GM10248 (cell line): ENCODE results near the gene TNFRSF13B.
"Not testable (repeated sequence)": the region's sequence is repeated elsewhere in the genome, so short reads cannot be mapped to it uniquely, and the experiment has no call there.

Experiments
- CTCF ChIA-PET: fragments of 300-600 bp; sonication (Branson Sonifier 250); formaldehyde crosslinking; extraction: SDS; loops from one replicate; lab custom pipeline; 2021; ENCODE audit warnings: antibody characterized with exemption; lab: Yijun Ruan, JAX
- POLR2A ChIA-PET: fragments of 350-650 bp; sonication (Branson Sonifier 250); formaldehyde crosslinking; extraction: SDS; loops from one replicate; lab custom pipeline; 2020; ENCODE audit warnings: antibody characterized with exemption; lab: Yijun Ruan, JAX
- DNase-seq: peaks from one replicate; pipeline ENCODE4 v3.0.0; 2012; ENCODE audit errors: extremely low spot score
- CTCF ChIP-seq: IDR thresholded peaks from 2 replicates; pipeline ENCODE4 v1.5.1; 2012; ENCODE audit warnings: mild to moderate bottlenecking, low read depth; ENCODE audit errors: extremely low read depth, missing control alignments, control extremely low read depth

Gene TNFRSF13B

DNA sequence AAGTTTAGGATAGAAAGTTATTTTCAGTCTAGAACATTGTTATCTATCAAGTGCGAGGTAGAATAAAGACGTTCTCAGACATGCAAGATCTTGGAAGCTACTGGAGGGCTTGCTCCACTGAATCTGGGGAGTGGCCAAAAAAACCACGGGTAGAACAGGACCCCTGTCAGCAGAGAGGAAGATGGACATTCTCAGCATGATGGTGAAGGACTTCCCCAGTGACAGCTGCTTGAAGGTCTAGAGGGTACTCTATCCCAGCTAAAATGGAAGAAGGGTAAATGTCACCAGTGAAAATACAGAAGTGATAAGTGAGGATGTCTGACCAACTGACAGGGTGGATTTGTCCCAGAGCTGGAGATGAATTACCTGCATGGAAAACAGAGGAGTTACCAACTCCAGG is 10.1 kb downstream of the TNFRSF13B start:
- ChIA-PET CTCF (interaction anchor here (0.8 to 1.9 kb wide), 4 partner anchors 9 to 18 kb away, joined by 3 to 8 read pairs (median 4); no protein-coding TSS in a partner anchor), POLR2A (interaction anchor here (0.7 kb wide), 1 partner anchor 721 kb away, joined by 3 read pairs; no protein-coding TSS in a partner anchor)
- no peak for TF ChIP-seq CTCF
- no peak for DNase-seq

GRCh38 chr17:16961022-16961421 is 10.9 kb downstream of the TNFRSF13B start:
- DNase-seq, POLR2A ChIA-PET: not testable (repeated sequence)
- CTCF ChIA-PET: interaction anchor here (1.8 kb wide), 1 partner anchor 14 kb away, joined by 6 read pairs; no protein-coding TSS in a partner anchor

DNA sequence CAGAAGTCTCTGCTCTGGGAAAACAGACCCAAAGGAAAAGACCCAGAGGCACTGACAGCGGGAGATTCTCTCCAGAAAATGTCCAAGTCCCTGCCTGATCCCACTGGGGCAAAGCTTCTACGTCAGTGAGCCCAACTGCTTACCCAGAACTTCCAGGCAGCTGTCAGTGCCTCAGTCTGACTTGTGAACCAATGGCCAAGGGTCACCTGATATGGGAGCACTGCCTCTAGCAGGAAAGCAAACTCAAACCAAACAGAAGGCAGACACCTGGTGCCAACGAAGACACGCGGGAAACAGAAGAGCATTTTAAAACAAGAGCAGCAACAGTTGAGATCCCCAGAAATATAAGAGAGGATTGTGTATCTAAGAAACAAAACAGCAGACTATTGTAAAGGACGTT is 16.9 kb downstream of the TNFRSF13B start:
- POLR2A ChIA-PET, DNase-seq: not testable (repeated sequence)
- CTCF ChIA-PET: interaction anchor here (1.5 to 1.7 kb wide), 3 partner anchors 10 to 22 kb away, joined by 3 to 5 read pairs (median 4); no protein-coding TSS in a partner anchor

GRCh38 chr17:16954521-16954920 is 17.4 kb downstream of the TNFRSF13B start:
- no peak for TF ChIP-seq CTCF
- DNase-seq: no peak
- POLR2A ChIA-PET: no interaction called here
- CTCF ChIA-PET: interaction anchor here (1.4 to 2.5 kb wide), 3 partner anchors 8 to 37 kb away, joined by 4 to 8 read pairs (median 6); no protein-coding TSS in a partner anchor

GRCh38 chr17:16953841-16954240 is 18.1 kb downstream of the TNFRSF13B start:
- no peak for DNase-seq
- ChIA-PET POLR2A (no interaction called here), CTCF (interaction anchor here (1.4 to 2.5 kb wide), 3 partner anchors 9 to 38 kb away, joined by 4 to 8 read pairs (median 6); no protein-coding TSS in a partner anchor)
- TF ChIP-seq CTCF: no peak

DNA sequence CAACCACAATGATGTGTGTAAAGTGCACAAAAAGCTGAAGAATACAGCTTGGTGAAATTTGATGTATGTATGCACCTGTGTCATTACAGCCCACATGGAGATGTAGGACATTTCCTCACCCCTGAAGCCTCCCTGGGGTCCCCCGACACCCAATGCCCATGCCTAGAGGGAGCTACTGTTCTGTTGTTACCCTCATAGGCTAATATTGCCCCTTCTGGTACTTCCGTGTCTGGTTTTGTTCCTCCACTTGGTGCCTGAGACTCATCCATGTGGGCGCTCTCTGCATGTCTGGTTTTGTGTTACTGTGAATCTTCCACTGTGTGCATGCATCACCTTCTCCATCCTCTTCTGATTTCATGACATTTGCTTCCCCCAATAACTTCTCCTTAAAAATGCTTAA is 18.6 kb downstream of the TNFRSF13B start:
- no peak for TF ChIP-seq CTCF
- no peak for DNase-seq
- ChIA-PET POLR2A (no interaction called here), CTCF (interaction anchor here (1.4 to 2.5 kb wide), 3 partner anchors 9 to 38 kb away, joined by 4 to 8 read pairs (median 6); no protein-coding TSS in a partner anchor)

GRCh38 chr17:16952401-16952800 is 19.5 kb downstream of the TNFRSF13B start:
- no peak for TF ChIP-seq CTCF
- no peak for DNase-seq
- ChIA-PET CTCF (interaction anchor here (2.5 kb wide), 1 partner anchor 10 kb away, joined by 8 read pairs; no protein-coding TSS in a partner anchor), POLR2A (no interaction called here)
